PC-3 (cell line): Measurements from ENCODE around the gene TEDC1.

ENCODE experiments used
- CTCF ChIP-seq: fragments of 300-600 bp; sonication (generic); conservative IDR thresholded peaks from 2 replicates; pipeline ENCODE4 v1.5.1; 2017; ENCODE audit warnings: antibody characterized with exemption, low read depth, mild to moderate bottlenecking, low read length
- EZH2 ChIP-seq: fragments of 300-600 bp; sonication (generic); IDR thresholded peaks from one replicate; pipeline ENCODE4 v1.6.1; 2017; ENCODE audit warnings: antibody characterized with exemption, mild to moderate bottlenecking, low read length; ENCODE audit not compliant: unreplicated experiment

- TF ChIP-seq CTCF (no peak), EZH2 (no peak)
Measured at GRCh38 chr14:105529569-105530284, 38.7 kb downstream of the TEDC1 start.
